GM23338 (cell line): ENCODE results near the gene VDR. TPM values are rescaled to one million over a fixed set of nuclear protein-coding genes. Genes with fewer than 3 reads are reported as not detected.

Experiments used
- ATAC-seq: fragments of 200-7000 bp; cut with Tn5 transposase; 3 replicates; pipeline ENCODE4 v1.9.1; 2020
- DNase-seq: peaks from one replicate; pipeline ENCODE4 v3.0.0-alpha.2; 2015; ENCODE audit warnings: low spot score
- H2AFZ ChIP-seq: fragments of 200-600 bp; sonication (generic); 2 replicates; pipeline ENCODE4 v1.8.0; 2016; ENCODE audit warnings: antibody characterized with exemption, mild to moderate bottlenecking, moderate library complexity
- H3F3A ChIP-seq: fragments of 200-600 bp; sonication (generic); replicated peaks from 2 replicates; pipeline ENCODE4 v1.8.0; 2017; ENCODE audit warnings: antibody characterized with exemption, mixed run types, low read depth
- H3K27ac ChIP-seq: fragments of 200-600 bp; sonication (generic); 2 replicates; pipeline ENCODE4 v1.6.1; 2016; ENCODE audit warnings: low read depth
- H3K27me3 ChIP-seq: fragments of 200-600 bp; sonication (generic); 2 replicates; pipeline ENCODE4 v1.8.0; 2016; ENCODE audit warnings: mild to moderate bottlenecking, mixed run types, moderate library complexity; ENCODE audit not compliant: insufficient read depth
- H3K36me3 ChIP-seq: fragments of 200-600 bp; sonication (generic); 2 replicates; pipeline ENCODE4 v1.8.0; 2016; ENCODE audit warnings: mild to moderate bottlenecking; ENCODE audit not compliant: insufficient read depth
- H3K4me1 ChIP-seq: fragments of 200-600 bp; sonication (generic); 2 replicates; pipeline ENCODE4 v1.8.0; 2016; ENCODE audit warnings: mild to moderate bottlenecking, moderate library complexity; ENCODE audit not compliant: insufficient read depth
- H3K4me2 ChIP-seq: fragments of 200-600 bp; sonication (generic); 2 replicates; pipeline ENCODE4 v1.7.1; 2017; ENCODE audit warnings: mixed run types
- H3K4me3 ChIP-seq: fragments of 200-600 bp; sonication (generic); 2 replicates; pipeline ENCODE4 v1.6.1; 2016; ENCODE audit warnings: mixed run types
- H3K79me2 ChIP-seq: fragments of 200-600 bp; sonication (generic); replicated peaks from 2 replicates; pipeline ENCODE4 v1.8.0; 2017; ENCODE audit warnings: mild to moderate bottlenecking; ENCODE audit not compliant: insufficient read depth
- H3K9me2 ChIP-seq: fragments of 200-600 bp; sonication (generic); 2 replicates; pipeline ENCODE4 v1.8.0; 2017; ENCODE audit not compliant: insufficient read depth
- H4K20me1 ChIP-seq: fragments of 200-600 bp; sonication (generic); replicated peaks from 2 replicates; pipeline ENCODE4 v1.8.0; 2017; ENCODE audit warnings: mild to moderate bottlenecking; ENCODE audit not compliant: insufficient read depth
- H3K27ac Mint-ChIP-seq: 2 replicates; pipeline ENCODE4 v1.8.0; 2020; ENCODE audit warnings: inconsistent platforms, mild to moderate bottlenecking, moderate library complexity, mixed read lengths
- H3K27me3 Mint-ChIP-seq: 3 replicates; pipeline ENCODE4 v1.8.0; 2022; ENCODE audit warnings: low read depth, mild to moderate bottlenecking, moderate library complexity, mixed read lengths, inconsistent platforms; ENCODE audit not compliant: insufficient read depth, poor library complexity
- H3K36me3 Mint-ChIP-seq: 3 replicates; pipeline ENCODE4 v1.8.0; 2021; ENCODE audit warnings: low read depth, mild to moderate bottlenecking, inconsistent platforms, moderate library complexity, mixed read lengths
- H3K4me1 Mint-ChIP-seq: 3 replicates; pipeline ENCODE4 v1.8.0; 2020; ENCODE audit warnings: mild to moderate bottlenecking, inconsistent platforms, mixed read lengths
- H3K4me3 Mint-ChIP-seq: 3 replicates; pipeline ENCODE4 v1.8.0; 2021; ENCODE audit warnings: moderate library complexity, mild to moderate bottlenecking, inconsistent platforms, mixed read lengths
- H3K9me3 Mint-ChIP-seq: 3 replicates; pipeline ENCODE4 v1.8.0; 2020; ENCODE audit warnings: moderate library complexity, mild to moderate bottlenecking, inconsistent platforms, mixed read lengths
- CTCF ChIP-seq, 2 experiments: fragments of 200-600 bp in 1 of 2; sonication (generic) in 1 of 2; conservative IDR thresholded peaks; 2 replicates each; pipeline versions ENCODE4 v1.5.1 to v1.6.1; 2016 to 2017; ENCODE audit warnings: antibody characterized with exemption in 2 of 2, low read depth in 2 of 2, mild to moderate bottlenecking in 2 of 2, moderate library complexity in 1 of 2
- ETS1 ChIP-seq: IDR thresholded peaks from 2 replicates; pipeline ENCODE4 v1.6.1; 2016; ENCODE audit warnings: antibody characterized with exemption
- EZH2 ChIP-seq: fragments of 200-600 bp; sonication (generic); IDR thresholded peaks from one replicate; pipeline ENCODE4 v1.8.0; 2017; ENCODE audit warnings: antibody characterized with exemption, mild to moderate bottlenecking, low read depth; ENCODE audit not compliant: unreplicated experiment
- EZH2phosphoT487 ChIP-seq: fragments of 200-600 bp; sonication (generic); IDR thresholded peaks from one replicate; pipeline ENCODE4 v1.8.1; 2018; ENCODE audit warnings: antibody characterized with exemption; ENCODE audit not compliant: unreplicated experiment
- JUNB ChIP-seq: IDR thresholded peaks from one replicate; pipeline ENCODE4 v1.6.1; 2016; ENCODE audit warnings: antibody characterized with exemption; ENCODE audit not compliant: unreplicated experiment
- NANOG ChIP-seq: IDR thresholded peaks from 2 replicates; pipeline ENCODE4 v1.6.1; 2016; ENCODE audit warnings: antibody characterized with exemption, borderline replicate concordance
- POLR2AphosphoS5 ChIP-seq: IDR thresholded peaks from 2 replicates; pipeline ENCODE4 v1.6.1; 2016; ENCODE audit warnings: antibody characterized with exemption, low read depth
- STAT1 ChIP-seq: IDR thresholded peaks from one replicate; pipeline ENCODE4 v1.6.1; 2016; ENCODE audit warnings: antibody characterized with exemption; ENCODE audit not compliant: unreplicated experiment
- ZNF114 ChIP-seq: fragments of 250-450 bp; sonication (Bioruptor Pico); IDR thresholded peaks from 2 replicates; pipeline ENCODE4 v1.5.0; 2020; ENCODE audit warnings: mild to moderate bottlenecking, moderate library complexity
- ZNF331 ChIP-seq: fragments of 250-450 bp; sonication (Bioruptor Pico); IDR thresholded peaks from 2 replicates; pipeline ENCODE4 v1.5.0; 2020; ENCODE audit warnings: low read depth, mild to moderate bottlenecking, moderate library complexity
- ZNF462 ChIP-seq: fragments of 250-450 bp; sonication (Bioruptor Pico); IDR thresholded peaks from 2 replicates; pipeline ENCODE4 v1.5.0; 2020; ENCODE audit warnings: mild to moderate bottlenecking, moderate library complexity
- polyA plus RNA-seq: library from polyadenylated mRNA; unstranded; fragments of >200 nt; fragmentation: Nextera tagmentation; extraction: Ambion mirVana; gene quantifications from 2 replicates; pipeline ENCODE4 v1.2.1, GENCODE V29; 2016
- total RNA-seq: library from RNA; depleted of rRNA; stranded (reverse); fragments of >200 nt; shearing (Covaris generic); gene quantifications from 2 replicates; pipeline ENCODE4 v1.2.3, GENCODE V29; 2014

VDR gene
- total and polyA plus RNA-seq, 2 experiments from 2014 or later = 0.37 to 1.4 TPM

GRCh38 chr12:47801904-47802246 lies 102.9 kb downstream of the VDR start (continued):
- no peak for TF ChIP-seq CTCF (conservative IDR thresholded peaks at IDR 0.05; ENCODE audit: low read depth in 2 of 2)
- TF ChIP-seq POLR2AphosphoS5 = no peak
- no peak for TF ChIP-seq NANOG
- no peak for TF ChIP-seq JUNB
- no peak for TF ChIP-seq ETS1

GRCh38 chr12:47801170-47801903 lies 103.5 kb downstream of the VDR start:
- Mint-ChIP-seq H3K36me3 (peaks cover 26% of the 10 kb centered on the region), H3K4me3 (no peak overlapping the region; the same call in 2 of the 3 replicates), H3K4me1 (peaks cover 68% of the 10 kb centered on the region), H3K27me3 (peaks cover 9% of the 10 kb centered on the region), H3K27ac (no peak overlapping the region), H3K9me3 (peaks cover 2% of the 10 kb centered on the region; the same call in 2 of the 3 replicates)
- H3F3A ChIP-seq = no peaks in the 10 kb centered on the region
- peak; percentile 11 for ATAC-seq
- no peak for TF ChIP-seq POLR2AphosphoS5
- no peak for TF ChIP-seq CTCF (conservative IDR thresholded peaks at IDR 0.05; ENCODE audit: low read depth in 2 of 2)
- TF ChIP-seq ZNF462 (CRISPR knock-in tag) = no peak
- no peak for TF ChIP-seq ZNF114 (CRISPR knock-in tag)
- no peak for TF ChIP-seq STAT1
- no peak for TF ChIP-seq NANOG
- TF ChIP-seq EZH2 = no peak
- TF ChIP-seq EZH2phosphoT487 = no peak
- TF ChIP-seq ZNF331 = no peak
- no peak for TF ChIP-seq ETS1
- TF ChIP-seq JUNB = no peak
- no peak overlapping the region for H2AFZ ChIP-seq
- no peaks in the 10 kb centered on the region for H3K27me3 ChIP-seq
- no peaks in the 10 kb centered on the region for H3K9me2 ChIP-seq
- DNase-seq = no peak
- H3K4me1 ChIP-seq = peaks cover 3% of the 10 kb centered on the region
- no peak overlapping the region for H3K4me2 ChIP-seq
- H3K79me2 ChIP-seq = peaks cover 57% of the 10 kb centered on the region
- H4K20me1 ChIP-seq = peaks cover 13% of the 10 kb centered on the region
- no peak overlapping the region for H3K27ac ChIP-seq
- no peak overlapping the region for H3K4me3 ChIP-seq
- H3K36me3 ChIP-seq = no peaks in the 10 kb centered on the region
